GM19397 (cell line): ENCODE results near the gene ADARB2.

Source experiments
- ATAC-seq: cut with Tn5 transposase; IDR thresholded peaks from one replicate; pipeline ENCODE4 v1.9.1; 2021; ENCODE audit warnings: mild to moderate bottlenecking, moderate library complexity; ENCODE audit not compliant: unreplicated experiment

The ADARB2 gene

DNA sequence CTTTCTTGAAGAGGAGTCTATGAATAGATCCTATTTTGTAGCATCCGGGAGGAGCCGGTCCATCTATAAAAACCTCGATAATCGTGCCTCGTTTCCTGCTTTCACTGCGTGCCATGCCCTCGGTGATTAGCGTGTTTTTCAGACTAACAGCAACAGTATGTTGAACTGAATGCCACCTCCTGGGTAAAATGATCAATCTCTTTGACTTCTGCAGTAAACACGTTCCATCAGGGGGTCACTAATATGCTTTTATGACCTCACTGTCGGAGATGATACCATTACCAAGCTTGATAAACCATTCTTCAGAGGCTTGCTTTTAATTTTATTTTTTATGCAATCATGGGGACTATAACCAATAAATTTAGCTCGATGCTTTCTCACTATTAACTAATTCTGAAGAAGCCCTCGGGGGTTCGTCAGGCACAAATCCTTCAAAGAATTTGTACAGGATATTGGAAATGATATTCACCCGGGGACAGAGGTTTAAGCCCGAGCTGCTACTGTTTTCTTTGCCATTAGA is 228.3 kb downstream of the ADARB2 start:
- ATAC-seq = no peak

DNA sequence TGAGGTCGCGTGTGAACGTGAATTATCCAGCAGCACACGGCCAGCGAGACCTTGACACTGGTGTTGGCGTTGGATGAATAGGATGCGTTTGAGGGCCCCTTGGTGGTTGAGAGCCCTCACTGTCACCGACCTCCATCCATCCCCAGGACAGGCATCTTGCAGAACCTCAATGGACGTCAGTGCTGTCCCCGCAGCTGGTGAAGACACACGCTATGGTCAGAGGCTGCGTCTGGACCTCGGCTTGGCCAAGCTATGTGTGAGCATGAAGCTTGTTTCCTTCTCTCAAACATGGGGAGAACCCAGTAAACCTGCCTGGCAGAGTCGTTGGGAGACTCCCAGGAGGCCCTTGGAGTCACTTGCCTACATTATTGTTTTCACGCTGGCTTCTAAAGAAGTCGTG is 229.2 kb downstream of the ADARB2 start:
- ATAC-seq = no peak

DNA sequence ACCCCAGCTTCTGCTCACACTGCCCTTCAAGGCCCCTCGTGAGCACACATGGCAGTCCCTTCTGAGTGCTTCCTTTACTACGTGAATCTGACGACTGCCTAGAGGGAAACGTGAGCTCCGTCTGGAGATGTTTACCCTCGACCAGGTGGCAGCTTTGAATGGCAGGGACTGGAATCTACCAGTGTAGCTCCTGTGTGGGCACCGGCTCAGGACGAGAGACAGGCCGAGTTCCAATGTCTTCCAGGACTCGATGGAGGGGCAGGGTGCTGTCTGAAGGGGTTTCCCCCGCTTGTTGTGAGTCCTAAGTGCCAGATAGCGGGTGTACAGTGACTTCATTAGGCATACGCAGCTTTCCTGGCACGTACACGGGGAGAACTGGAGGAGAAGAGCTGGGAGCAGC is 229.9 kb downstream of the ADARB2 start:
- ATAC-seq = no peak

DNA sequence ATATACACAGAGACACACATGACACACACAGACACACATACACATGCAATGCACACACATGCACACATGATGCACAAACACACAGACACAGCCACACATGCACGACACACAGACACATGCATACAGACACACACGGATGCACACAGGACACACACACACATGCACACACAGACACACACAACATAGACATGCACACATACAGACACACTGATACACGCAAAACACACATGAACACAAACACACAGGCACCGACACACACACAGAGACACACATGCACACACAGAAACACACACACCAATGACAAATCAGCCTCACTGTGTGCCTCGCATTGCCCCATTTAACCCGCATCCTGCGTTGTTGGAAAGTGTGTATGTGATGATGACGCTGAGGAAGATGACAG is 232.4 kb downstream of the ADARB2 start:
- no peak for ATAC-seq

DNA sequence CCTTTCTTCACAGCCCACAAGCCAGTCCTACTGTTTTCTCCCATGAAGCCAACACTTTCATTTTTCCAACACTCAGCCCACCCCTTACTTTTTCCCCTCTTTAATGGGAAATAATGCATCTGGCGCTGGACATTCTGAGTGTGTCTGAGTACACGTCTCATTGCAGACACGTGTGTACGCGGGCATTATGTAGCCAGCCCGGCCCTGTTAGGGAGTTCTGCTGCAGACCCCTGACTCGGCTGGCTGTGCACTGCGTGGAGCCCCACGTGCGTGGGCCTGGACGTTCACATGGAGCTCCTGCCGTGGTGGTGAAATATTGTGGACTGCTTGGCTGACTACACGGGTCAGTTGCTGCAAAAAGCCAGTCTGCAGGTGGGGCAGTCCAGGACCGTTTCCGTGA is 233.0 kb downstream of the ADARB2 start:
- no peak for ATAC-seq

DNA sequence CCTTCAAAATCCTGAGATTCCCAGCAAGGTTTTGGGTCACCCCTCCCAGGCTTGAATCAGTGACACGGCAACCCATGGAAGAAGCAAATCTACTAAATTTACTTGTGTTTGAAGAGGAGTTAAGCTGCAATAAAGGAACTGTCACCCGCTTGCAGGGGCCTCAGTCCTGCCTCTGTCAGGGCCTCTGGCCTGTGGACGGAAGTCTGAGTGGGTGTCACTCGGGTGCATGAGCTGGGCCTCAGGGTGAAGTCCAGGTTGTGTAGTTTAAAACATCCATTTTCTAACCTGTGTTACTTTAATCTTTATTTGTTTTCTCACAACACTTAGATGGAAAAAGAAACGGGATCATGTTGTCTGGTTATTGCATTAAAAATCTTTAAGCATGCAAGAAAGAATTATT is 234.9 kb downstream of the ADARB2 start:
- ATAC-seq = no peak

DNA sequence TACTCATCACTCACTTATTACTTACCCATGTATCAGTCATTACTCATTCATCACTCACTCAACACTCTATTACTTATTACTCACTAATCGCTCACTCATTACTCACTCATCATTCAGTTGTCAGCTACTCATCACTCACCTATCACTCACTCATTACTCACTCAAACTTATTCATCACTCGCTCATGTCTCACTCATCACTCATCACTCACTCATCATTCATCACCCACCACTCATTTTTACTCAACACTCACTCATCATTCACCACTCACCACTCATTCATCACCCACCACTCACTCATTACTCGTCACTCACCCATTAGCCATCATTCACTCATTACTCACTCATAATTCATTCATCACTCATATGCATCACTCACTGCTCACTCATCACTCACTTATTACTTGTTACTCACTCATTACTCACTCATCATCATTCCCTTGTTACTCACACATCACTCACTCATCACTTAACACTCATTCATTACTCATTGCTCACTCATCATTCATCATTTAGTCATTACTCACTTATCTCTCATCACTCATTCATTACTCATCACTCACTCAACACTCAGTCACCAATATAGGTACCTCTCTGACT is 237.9 kb downstream of the ADARB2 start:
- ATAC-seq = no peak

DNA sequence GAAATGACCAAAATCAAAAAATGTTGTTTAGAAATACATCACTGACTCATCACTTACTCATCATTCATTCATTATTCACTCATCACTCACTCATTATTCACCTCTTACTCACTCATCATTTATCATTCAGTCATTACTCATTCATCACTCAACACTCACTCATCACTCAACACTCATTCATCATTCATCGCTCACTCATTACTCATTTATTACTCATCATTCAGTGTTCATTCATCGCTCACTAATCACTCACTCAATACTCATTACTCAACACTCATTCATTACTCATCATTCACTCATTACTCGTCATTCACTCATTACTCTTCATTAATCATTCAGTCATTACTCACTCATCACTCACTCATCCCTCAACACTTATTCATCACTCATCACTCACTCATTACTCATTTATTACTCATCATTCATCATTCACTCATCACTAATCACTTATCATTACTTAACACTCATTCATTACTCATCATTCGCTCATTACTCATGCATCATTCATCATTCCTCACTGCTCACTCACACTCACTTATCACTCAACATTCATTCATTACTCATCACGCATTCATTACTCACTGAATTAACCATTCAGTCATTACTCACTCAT is 238.5 kb downstream of the ADARB2 start:
- no peak for ATAC-seq

DNA sequence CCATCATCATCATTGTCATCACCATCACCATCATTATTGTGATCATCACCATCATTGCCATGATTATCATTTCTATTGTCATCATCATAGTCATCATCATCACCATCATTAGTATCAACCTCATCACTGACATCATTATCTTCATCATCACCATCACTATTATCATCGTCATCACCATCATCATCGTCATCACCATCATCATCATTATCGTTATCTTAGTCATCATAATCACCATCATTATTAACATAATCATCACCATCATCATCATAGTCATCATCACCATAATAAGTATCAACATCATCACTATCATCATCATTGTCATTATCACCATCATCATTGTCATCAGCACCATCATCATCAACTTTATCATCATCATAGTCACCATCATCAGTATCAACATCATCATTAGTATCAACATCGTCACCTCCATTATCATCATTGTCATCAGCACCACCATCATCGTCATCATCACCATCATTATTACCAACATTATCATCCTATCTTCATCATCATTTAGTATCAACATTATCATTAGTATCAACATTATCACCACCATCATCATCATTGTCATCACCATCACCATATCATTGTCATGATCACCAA is 241.3 kb downstream of the ADARB2 start:
- no peak for ATAC-seq

DNA sequence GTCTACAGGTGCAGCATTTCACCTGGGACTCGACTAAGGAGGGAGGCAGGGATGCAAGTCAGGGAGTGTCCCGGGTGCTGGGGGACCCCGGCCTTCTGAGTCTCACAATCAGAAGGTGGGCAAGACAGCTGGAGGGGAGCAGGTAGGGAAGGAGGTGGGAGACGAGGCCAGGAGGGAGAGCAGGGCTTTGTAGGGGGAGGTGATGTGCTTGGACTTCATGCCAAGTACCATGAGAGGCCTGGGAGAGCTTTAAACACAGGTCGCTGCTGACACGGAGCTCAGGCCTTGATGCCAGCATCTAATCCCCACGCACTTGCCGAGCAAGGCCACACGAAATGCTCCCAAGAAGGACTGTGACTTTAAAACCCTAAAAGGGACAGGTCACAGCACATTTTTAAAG is 244.7 kb downstream of the ADARB2 start:
- no peak for ATAC-seq

DNA sequence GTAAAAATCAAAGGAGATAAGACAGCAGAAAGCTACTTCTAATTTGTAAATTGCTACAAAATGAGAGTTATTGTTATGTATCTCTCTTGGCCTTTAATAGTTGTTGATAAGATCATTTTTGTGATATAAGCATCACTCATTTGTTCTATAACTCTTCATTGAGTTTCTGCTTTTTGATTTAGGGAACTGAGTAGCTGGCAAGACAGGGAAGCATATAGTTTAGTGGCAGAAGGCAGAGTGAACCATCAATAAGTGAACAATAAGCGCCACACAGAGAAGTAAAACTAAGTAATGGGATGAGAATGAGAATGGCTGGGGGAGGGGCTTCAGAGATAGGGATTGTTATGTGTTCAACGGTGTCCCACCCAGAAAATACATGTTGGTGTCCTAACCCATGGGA is 245.4 kb downstream of the ADARB2 start:
- no peak for ATAC-seq

DNA sequence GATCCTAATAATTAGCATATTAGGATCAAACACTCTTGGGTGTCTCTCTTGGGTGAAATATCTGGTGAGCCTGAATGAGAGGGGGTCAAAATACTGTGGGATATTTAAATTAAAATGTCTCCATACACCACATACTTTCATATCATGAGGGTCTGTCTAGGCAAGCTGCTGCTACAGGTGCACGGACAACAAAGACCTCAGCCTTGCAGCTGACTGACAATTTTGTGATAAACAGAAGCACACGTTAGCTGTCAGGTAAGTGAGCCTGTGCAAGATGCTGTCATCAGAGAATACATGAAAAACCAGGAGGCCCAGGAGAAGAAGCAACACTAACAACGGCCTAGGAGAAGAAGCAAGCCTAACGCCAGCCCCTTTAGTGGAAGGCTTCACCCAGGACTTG is 247.5 kb downstream of the ADARB2 start:
- no peak for ATAC-seq

DNA sequence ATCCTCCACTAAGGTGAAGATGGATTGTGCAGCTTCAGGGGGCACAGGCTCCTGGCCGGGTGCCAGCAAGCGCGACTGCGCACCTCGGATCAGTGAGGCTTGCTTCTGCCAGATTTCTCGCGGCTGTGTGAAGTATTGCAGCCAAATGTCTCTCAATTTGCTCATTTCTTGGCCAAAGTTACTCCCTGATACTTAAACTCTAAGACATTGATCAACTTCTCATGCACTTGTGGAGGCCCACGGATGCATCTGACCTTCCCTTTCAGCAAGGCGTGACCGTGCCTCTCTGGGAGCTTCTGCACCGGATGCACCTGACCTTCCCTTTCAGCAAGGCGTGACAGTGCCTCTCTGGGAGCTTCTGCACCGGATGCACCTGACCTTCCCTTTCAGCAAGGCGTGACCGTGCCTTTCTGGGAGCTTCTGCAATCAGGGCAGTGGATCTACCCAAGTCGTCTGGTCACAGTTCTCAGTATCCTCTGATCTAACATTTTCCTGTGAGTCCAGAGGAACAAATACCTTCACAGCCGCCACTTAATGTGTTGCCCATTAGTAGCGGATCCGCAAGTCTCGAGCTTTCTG is 248.3 kb downstream of the ADARB2 start:
- peak; percentile 97 for ATAC-seq

DNA sequence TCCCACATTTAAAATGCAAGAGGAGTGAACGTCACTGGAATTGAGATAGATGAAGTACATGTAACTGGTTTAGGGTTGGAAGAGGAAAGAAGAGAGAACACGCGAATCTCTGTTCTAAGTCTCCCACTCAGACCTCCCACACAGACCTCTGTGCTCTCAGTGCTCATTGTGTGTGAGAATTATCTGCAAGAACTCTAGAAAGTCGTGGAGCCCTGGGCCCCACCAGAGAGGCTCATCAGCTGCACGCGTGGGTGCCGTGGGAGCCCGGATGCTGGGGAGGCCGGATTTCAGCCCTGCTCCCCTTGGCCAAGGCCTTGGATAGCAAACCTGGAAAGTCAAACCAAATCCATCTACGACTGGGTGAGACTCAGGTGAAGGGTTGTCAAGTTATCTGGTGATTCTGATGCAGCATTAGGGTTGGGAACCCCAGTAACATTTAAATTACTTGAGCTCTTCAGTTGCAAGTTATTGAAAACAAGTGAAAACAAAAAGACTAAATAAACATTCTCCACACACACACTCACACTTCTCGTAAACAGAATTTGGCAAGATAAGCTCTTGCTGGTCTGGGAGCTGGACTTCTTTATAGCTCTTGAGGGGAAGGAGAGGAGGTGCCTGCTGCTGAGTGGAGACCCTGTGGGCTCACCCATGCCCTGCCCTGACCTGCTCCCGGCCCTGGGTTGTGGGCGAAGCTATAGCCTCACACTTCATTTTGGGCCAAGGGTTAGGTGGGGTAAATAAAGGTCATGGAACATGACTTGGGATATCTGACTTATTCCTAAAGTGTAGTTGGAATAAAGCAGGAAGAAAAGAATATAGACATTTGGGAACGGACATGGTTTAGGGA is 250.3 kb downstream of the ADARB2 start:
- no peak for ATAC-seq

DNA sequence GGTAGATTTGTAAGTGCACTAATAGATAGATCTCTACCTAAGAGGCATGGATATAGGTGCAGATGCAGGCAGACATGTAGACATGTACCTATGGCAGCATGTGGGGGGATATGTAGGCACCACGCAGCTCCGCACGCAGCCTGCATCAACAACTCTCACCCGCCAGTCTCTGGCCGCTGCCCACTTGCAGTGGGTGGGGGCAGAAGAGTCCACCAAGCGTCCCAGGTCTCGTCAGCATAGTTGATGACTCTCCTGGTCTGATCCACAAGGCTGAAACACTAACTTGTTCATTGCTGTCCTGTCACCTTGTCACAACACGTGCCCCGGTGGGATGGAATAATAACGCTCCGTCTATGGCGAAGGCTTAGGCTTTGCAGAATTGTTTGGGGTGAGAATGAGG is 252.0 kb downstream of the ADARB2 start:
- no peak for ATAC-seq

DNA sequence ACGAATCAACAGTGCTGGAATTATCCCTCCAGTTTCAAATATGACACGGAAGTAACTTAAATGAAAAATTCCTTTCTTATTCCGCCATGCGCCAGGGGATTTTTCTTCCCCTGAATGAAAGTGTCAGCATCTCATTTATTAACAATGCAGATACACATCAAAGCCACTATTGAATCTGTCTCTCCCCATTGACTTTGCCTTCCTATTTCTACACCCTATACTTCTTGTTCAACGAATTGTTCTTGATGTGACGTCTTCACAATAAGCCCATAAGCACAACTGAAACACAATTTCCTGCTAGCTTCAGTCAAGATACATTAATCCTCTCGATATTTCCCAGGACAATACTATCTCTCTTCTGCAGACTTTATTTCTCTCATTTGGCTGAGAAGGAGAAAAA is 253.5 kb downstream of the ADARB2 start:
- no peak for ATAC-seq

DNA sequence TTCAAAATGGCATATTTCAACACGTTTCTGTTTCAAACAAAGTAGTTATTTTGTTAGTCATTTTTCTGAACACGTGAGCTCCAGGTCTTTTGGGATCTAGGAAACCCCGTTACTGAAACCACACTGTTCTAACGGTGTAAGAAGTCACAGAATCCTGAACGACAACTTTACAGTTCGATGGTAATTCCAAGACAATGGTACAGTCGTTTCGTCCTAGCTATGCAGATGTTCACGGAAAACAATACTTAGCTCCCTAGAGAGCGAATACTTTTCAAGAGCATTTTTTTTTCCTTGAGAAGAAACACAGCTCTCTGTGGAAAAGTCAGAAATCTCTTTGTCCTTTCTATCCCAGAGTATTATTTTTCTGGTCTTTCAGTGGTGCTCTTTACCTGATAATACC is 254.1 kb downstream of the ADARB2 start:
- ATAC-seq = no peak

DNA sequence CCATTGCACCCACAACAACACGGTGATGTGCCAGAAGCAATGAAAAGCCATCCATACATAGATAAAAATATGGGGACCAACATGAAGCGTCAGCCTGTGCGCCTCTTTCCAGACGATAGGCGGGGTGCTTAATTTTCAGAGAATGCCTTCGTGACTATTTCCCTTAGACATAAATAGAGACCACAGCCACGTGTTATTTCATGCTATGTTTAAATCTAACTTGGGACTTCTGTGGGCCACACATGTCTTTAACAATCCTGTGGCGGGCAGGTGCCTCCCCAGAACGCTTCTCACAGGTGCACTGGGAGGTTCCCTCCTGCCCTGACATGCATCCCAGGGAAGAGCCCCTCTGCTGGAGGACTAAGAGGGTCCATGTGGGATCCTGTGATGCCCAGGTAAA is 259.7 kb downstream of the ADARB2 start:
- ATAC-seq = no peak

DNA sequence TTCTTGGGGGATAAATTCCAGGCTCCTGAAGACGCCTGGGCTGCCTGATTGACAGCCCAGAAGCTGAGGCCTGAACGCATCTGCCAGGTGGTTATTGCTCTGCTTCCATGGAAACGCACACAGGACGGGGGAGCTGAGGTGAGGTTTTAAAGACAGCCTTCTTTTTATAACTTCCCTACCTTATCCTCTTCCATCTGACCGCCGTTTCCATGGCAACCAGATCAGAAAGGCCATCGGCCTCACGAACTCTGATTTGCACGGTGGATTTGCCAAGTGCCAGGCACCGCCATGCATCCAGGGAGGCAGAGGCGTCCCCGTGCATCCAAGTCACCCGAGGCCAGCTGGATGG is 260.9 kb downstream of the ADARB2 start:
- ATAC-seq = no peak

DNA sequence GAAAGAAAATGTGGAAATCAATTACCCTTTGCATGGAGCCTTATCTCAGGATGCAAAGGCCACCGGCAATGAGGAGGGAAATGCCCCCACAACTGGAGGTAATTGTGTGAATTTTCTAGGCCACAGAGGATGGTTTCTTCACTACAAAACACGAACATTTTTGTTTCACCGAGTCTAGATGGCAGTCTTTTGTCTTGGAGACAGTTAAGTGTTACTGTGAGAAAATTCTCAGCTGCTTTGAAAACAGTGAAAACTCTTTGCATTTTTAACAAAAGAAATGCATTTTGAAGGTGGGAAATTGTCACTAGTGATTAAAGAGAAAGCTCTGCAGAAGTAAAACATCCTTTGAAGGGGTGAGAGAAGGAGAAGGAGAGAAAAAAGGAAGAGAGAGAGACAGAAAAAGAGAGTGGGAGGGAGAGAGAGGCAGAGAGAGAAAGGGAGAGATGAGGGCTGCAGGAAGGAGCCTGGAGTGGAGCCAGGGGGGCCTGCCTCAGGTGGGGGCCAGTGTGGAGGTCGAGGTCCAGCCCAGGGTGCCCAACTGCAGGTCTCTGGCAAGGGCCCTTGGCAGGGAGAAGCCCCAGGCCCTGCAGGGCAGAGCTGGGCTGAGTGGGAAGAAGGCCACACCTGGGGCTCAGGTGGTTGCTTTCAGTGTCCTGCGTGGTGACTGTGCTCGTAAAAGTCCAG is 261.4 kb downstream of the ADARB2 start:
- no peak for ATAC-seq

DNA sequence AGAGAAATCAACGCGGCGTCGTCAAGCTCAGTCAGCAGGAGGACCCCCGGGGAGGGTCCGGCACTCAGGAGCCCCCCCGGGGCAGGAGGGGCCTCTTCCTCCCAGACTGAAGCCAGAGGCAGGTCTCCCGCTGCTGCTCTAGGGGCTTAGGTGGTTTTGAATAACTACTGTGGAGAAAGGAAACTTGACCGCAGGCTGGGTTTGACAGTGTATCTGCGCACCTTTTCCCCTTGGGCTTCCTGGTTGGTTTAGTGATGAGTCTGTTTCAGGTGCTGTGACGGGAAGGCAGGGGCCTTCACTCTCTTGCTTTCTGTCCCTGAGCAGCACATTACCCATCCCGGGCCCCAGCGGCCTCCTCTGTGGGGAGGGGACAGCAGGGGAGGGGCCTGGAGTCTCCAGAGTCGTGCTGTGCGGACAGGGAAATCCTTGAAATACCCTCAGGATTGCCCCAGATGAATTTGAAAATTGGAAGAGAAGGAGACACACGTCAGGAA is 262.2 kb downstream of the ADARB2 start:
- ATAC-seq = no peak
